ENCODE measurements around the gene TRIM7. TPM values are rescaled to one million over a fixed set of nuclear protein-coding genes. Genes with fewer than 3 reads are reported as not detected.

TRIM7 gene
- total and polyA plus RNA-seq, 2 experiments from 2014 or later, result 0.53 to 0.56 TPM

DNA sequence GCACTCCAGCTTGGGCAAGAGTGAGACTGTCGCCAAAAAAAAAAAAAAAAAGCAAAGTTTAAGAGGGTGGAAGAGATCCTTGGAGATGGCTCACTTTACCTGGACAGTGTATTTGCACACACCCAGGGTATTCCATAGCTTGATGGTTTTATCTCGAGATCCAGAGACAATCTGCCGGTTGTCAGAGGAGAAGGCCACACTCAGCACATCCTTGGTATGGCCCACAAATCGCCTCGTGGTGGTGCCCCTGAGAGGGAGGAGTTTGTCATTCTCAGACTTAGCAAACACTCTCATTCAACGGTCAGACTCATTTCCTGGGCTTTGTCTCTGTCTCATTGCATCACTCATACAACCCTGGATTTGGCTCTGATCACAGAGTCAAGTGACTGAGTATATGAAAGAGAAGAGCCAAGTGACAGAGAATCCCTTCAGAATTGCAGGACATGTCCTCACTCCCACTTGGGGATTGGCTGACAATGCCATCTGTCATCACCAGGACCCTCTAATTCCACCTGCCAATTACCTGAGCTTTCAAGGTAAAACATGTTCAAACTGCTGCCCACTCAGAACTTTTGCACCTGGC lies 36.5 kb upstream of the TRIM7 start:
- H3K27me3 Mint-ChIP-seq (ENCODE audit: insufficient read depth, low read depth, poor library complexity), result peaks cover 54% of the 10 kb centered on the region
- peaks cover 65% of the 10 kb centered on the region for H4K20me1 ChIP-seq (replicated peaks; ENCODE audit: insufficient read depth)
- H2AFZ ChIP-seq, result no peak overlapping the region
- TF ChIP-seq JUNB (IDR thresholded peaks at IDR 0.05; ENCODE audit: unreplicated experiment) (no peak), POLR2AphosphoS5 (IDR thresholded peaks at IDR 0.05; ENCODE audit: low read depth) (peak; percentile 31; the same call in 1 of the 2 replicates), ZNF331 (CRISPR knock-in tag; IDR thresholded peaks at IDR 0.05; ENCODE audit: low read depth) (no peak), NANOG (IDR thresholded peaks at IDR 0.05; ENCODE audit: borderline replicate concordance) (no peak)
- H3K36me3 ChIP-seq (ENCODE audit: insufficient read depth), result peaks cover 67% of the 10 kb centered on the region
- peaks cover 43% of the 10 kb centered on the region for H3K4me1 Mint-ChIP-seq
- peaks cover 37% of the 10 kb centered on the region for H3K4me1 ChIP-seq (ENCODE audit: insufficient read depth)
- DNase-seq (ENCODE audit: low spot score) (no peak), ATAC-seq (no peak)
- H3K4me2 ChIP-seq, result peak overlapping the region; percentile 96
- peak overlapping the region; percentile 100 for H3K27ac Mint-ChIP-seq
- H3K4me3 Mint-ChIP-seq, result peak overlapping the region; percentile 99
- H3K9me3 Mint-ChIP-seq, result peaks cover 10% of the 10 kb centered on the region; the same call in 1 of the 3 replicates
- peak overlapping the region; percentile 99 for H3K27ac ChIP-seq (ENCODE audit: low read depth)
- H3K79me2 ChIP-seq (replicated peaks; ENCODE audit: insufficient read depth), result peaks cover 70% of the 10 kb centered on the region
- no peaks in the 10 kb centered on the region for H3K27me3 ChIP-seq (ENCODE audit: insufficient read depth)
- no peaks in the 10 kb centered on the region for H3K9me2 ChIP-seq (ENCODE audit: insufficient read depth)
- H3K4me3 ChIP-seq, result peak overlapping the region; percentile 100
- H3K36me3 Mint-ChIP-seq (ENCODE audit: low read depth), result peaks cover 79% of the 10 kb centered on the region
- H3F3A ChIP-seq (replicated peaks; ENCODE audit: low read depth), result peaks cover 73% of the 10 kb centered on the region

DNA sequence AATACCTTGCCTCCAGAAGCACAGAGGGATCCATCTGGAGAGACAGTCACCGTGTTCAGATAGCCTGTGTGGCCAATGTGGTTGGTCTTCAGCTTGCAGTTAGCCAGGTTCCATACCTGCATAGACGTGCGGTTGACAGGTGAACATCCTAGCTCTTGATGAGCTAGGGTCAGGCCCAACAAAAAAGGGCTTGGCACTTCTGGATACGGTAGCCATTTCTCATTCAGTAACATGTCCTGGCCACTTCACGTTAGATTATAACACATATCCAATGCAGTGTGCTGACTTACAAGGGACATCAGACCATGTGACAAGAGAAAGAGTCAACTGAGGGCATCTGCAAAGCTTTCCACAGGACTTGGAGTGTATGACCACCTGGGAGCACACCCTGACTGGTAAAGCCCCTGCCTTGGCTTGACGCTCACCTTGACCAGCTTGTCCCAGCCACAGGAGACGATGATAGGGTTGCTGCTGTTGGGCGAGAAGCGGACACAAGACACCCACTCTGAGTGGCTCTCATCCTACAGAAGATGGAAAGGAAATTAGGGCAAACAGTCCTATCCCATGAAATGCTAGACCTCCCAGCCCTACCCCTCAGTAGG lies 34.2 kb upstream of the TRIM7 start:
- peak overlapping the region; percentile 86 for H3K27ac ChIP-seq (ENCODE audit: low read depth)
- TF ChIP-seq ZNF114 (CRISPR knock-in tag; IDR thresholded peaks at IDR 0.05) (no peak), CTCF (conservative IDR thresholded peaks at IDR 0.05; ENCODE audit: low read depth in 2 of 2) (no peak), REST (IDR thresholded peaks at IDR 0.05; ENCODE audit: unreplicated experiment) (no peak), CREB1 (CRISPR knock-in tag; IDR thresholded peaks at IDR 0.05; ENCODE audit: low read depth) (no peak)
- TF ChIP-seq, protein P1, sequence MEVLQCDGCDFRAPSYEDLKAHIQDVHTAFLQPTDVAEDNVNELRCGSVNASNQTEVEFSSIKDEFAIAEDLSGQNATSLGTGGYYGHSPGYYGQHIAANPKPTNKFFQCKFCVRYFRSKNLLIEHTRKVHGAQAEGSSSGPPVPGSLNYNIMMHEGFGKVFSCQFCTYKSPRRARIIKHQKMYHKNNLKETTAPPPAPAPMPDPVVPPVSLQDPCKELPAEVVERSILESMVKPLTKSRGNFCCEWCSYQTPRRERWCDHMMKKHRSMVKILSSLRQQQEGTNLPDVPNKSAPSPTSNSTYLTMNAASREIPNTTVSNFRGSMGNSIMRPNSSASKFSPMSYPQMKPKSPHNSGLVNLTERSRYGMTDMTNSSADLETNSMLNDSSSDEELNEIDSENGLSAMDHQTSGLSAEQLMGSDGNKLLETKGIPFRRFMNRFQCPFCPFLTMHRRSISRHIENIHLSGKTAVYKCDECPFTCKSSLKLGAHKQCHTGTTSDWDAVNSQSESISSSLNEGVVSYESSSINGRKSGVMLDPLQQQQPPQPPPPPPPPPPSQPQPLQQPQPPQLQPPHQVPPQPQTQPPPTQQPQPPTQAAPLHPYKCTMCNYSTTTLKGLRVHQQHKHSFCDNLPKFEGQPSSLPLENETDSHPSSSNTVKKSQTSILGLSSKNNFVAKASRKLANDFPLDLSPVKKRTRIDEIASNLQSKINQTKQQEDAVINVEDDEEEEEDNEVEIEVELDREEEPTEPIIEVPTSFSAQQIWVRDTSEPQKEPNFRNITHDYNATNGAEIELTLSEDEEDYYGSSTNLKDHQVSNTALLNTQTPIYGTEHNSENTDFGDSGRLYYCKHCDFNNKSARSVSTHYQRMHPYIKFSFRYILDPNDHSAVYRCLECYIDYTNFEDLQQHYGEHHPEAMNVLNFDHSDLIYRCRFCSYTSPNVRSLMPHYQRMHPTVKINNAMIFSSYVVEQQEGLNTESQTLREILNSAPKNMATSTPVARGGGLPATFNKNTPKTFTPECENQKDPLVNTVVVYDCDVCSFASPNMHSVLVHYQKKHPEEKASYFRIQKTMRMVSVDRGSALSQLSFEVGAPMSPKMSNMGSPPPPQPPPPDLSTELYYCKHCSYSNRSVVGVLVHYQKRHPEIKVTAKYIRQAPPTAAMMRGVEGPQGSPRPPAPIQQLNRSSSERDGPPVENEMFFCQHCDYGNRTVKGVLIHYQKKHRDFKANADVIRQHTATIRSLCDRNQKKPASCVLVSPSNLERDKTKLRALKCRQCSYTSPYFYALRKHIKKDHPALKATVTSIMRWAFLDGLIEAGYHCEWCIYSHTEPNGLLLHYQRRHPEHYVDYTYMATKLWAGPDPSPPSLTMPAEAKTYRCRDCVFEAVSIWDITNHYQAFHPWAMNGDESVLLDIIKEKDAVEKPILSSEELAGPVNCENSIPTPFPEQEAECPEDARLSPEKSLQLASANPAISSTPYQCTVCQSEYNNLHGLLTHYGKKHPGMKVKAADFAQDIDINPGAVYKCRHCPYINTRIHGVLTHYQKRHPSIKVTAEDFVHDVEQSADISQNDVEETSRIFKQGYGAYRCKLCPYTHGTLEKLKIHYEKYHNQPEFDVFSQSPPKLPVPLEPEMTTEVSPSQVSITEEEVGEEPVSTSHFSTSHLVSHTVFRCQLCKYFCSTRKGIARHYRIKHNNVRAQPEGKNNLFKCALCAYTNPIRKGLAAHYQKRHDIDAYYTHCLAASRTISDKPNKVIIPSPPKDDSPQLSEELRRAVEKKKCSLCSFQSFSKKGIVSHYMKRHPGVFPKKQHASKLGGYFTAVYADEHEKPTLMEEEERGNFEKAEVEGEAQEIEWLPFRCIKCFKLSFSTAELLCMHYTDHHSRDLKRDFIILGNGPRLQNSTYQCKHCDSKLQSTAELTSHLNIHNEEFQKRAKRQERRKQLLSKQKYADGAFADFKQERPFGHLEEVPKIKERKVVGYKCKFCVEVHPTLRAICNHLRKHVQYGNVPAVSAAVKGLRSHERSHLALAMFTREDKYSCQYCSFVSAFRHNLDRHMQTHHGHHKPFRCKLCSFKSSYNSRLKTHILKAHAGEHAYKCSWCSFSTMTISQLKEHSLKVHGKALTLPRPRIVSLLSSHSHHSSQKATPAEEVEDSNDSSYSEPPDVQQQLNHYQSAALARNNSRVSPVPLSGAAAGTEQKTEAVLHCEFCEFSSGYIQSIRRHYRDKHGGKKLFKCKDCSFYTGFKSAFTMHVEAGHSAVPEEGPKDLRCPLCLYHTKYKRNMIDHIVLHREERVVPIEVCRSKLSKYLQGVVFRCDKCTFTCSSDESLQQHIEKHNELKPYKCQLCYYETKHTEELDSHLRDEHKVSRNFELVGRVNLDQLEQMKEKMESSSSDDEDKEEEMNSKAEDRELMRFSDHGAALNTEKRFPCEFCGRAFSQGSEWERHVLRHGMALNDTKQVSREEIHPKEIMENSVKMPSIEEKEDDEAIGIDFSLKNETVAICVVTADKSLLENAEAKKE (CRISPR knock-in tag; IDR thresholded peaks at IDR 0.05), result no peak

More for the DNA sequence above, 34.2 kb upstream of the TRIM7 start:
- ATAC-seq (no peak), DNase-seq (ENCODE audit: low spot score) (no peak)
- peaks cover 25% of the 10 kb centered on the region for H3K4me1 ChIP-seq (ENCODE audit: insufficient read depth)
- peaks cover 64% of the 10 kb centered on the region for H3K27me3 Mint-ChIP-seq (ENCODE audit: insufficient read depth, low read depth, poor library complexity)
- peaks cover 71% of the 10 kb centered on the region for H4K20me1 ChIP-seq (replicated peaks; ENCODE audit: insufficient read depth)
- H3K9me2 ChIP-seq (ENCODE audit: insufficient read depth), result no peaks in the 10 kb centered on the region
- H3K4me1 Mint-ChIP-seq, result peaks cover 40% of the 10 kb centered on the region
- peak overlapping the region; percentile 71; the same call in 1 of the 2 replicates for H3K27ac Mint-ChIP-seq
- H3K4me3 ChIP-seq, result no peak overlapping the region
- peaks cover 16% of the 10 kb centered on the region; the same call in 2 of the 3 replicates for H3K9me3 Mint-ChIP-seq
- H3K4me3 Mint-ChIP-seq, result peak overlapping the region; percentile 55
- peaks cover 95% of the 10 kb centered on the region for H3K36me3 Mint-ChIP-seq (ENCODE audit: low read depth)
- peaks cover 86% of the 10 kb centered on the region for H3F3A ChIP-seq (replicated peaks; ENCODE audit: low read depth)
- peaks cover 76% of the 10 kb centered on the region for H3K36me3 ChIP-seq (ENCODE audit: insufficient read depth)
- no peak overlapping the region for H3K4me2 ChIP-seq
- no peaks in the 10 kb centered on the region for H3K27me3 ChIP-seq (ENCODE audit: insufficient read depth)
- peaks cover 56% of the 10 kb centered on the region for H3K79me2 ChIP-seq (replicated peaks; ENCODE audit: insufficient read depth)
- no peak overlapping the region for H2AFZ ChIP-seq
